WTC11 (cell line): ENCODE measurements around the gene ACACA. TPM values are rescaled to one million over a fixed set of nuclear protein-coding genes. Genes with fewer than 3 reads are reported as not detected.

Source experiments
- ATAC-seq: fragments of 200-7000 bp; cut with Tn5 transposase; 2 replicates; pipeline ENCODE4 v1.10.0; 2021; ENCODE audit warnings: mild to moderate bottlenecking, moderate library complexity
- CTCF ChIA-PET: fragments of 300-600 bp; sonication (Branson Sonifier 250); formaldehyde crosslinking; loops from one replicate; lab custom pipeline; 2021; ENCODE audit warnings: antibody characterized with exemption; lab: Charles Lee
- POLR2A ChIA-PET: fragments of 350-600 bp; sonication (Branson Sonifier 250); formaldehyde crosslinking; loops from one replicate; lab custom pipeline; 2021; ENCODE audit warnings: antibody characterized with exemption; lab: Charles Lee
- DNase-seq: peaks from one replicate; pipeline ENCODE4 v3.0.0; 2021; ENCODE audit warnings: low spot score
- H3K27ac Mint-ChIP-seq: 2 replicates; pipeline ENCODE4 v1.8.0; 2021; ENCODE audit warnings: mixed read lengths
- H3K27me3 Mint-ChIP-seq: 2 replicates; pipeline ENCODE4 v1.8.0; 2021; ENCODE audit warnings: low read depth, mild to moderate bottlenecking, moderate library complexity, mixed read lengths
- H3K36me3 Mint-ChIP-seq: 2 replicates; pipeline ENCODE4 v1.8.0; 2021; ENCODE audit warnings: mixed read lengths
- H3K4me1 Mint-ChIP-seq: 2 replicates; pipeline ENCODE4 v1.8.0; 2022; ENCODE audit warnings: mixed read lengths
- H3K4me3 Mint-ChIP-seq: 2 replicates; pipeline ENCODE4 v1.8.0; 2021; ENCODE audit warnings: mild to moderate bottlenecking, moderate library complexity, mixed read lengths
- H3K9me3 Mint-ChIP-seq: 2 replicates; pipeline ENCODE4 v1.8.0; 2021; ENCODE audit warnings: mixed read lengths
- CREM ChIP-seq: sonication (generic); formaldehyde crosslinking; IDR thresholded peaks from 2 replicates; pipeline ENCODE4 v1.8.1; 2022; ENCODE audit warnings: mild to moderate bottlenecking, missing genetic modification reagents, moderate library complexity
- ESRRA ChIP-seq: sonication (generic); formaldehyde crosslinking; IDR thresholded peaks from 2 replicates; pipeline ENCODE4 v1.8.1; 2022; ENCODE audit warnings: mild to moderate bottlenecking, missing genetic modification reagents, borderline replicate concordance
- FOXP4 ChIP-seq: sonication (generic); formaldehyde crosslinking; IDR thresholded peaks from 2 replicates; pipeline ENCODE4 v1.8.0; 2022; ENCODE audit warnings: mild to moderate bottlenecking, missing genetic modification reagents
- NFATC4 ChIP-seq: fragments of 250-450 bp; sonication (Bioruptor Pico); IDR thresholded peaks from 2 replicates; pipeline ENCODE4 v1.9.0; 2021; ENCODE audit warnings: mild to moderate bottlenecking
- NFYB ChIP-seq: sonication (generic); formaldehyde crosslinking; conservative IDR thresholded peaks from 2 replicates; pipeline ENCODE4 v1.8.0; 2022; ENCODE audit warnings: low read depth, missing genetic modification reagents
- NR2C2 ChIP-seq: sonication (generic); formaldehyde crosslinking; IDR thresholded peaks from 2 replicates; pipeline ENCODE4 v1.8.0; 2022; ENCODE audit warnings: mild to moderate bottlenecking, missing genetic modification reagents
- PREB ChIP-seq: sonication (generic); formaldehyde crosslinking; IDR thresholded peaks from 2 replicates; pipeline ENCODE4 v1.8.1; 2022; ENCODE audit warnings: mild to moderate bottlenecking, missing genetic modification reagents, moderate library complexity, borderline replicate concordance
- TP53 ChIP-seq: sonication (generic); formaldehyde crosslinking; IDR thresholded peaks from 2 replicates; pipeline ENCODE4 v1.8.1; 2023; ENCODE audit warnings: mild to moderate bottlenecking, missing genetic modification reagents
- ZBTB21 ChIP-seq: sonication (generic); formaldehyde crosslinking; IDR thresholded peaks from 2 replicates; pipeline ENCODE4 v1.8.1; 2023; ENCODE audit warnings: mild to moderate bottlenecking, missing genetic modification reagents, borderline replicate concordance
- ZNF121 ChIP-seq: sonication (generic); formaldehyde crosslinking; IDR thresholded peaks from 2 replicates; pipeline ENCODE4 v1.8.0; 2023; ENCODE audit warnings: missing genetic modification reagents
- ZNF219 ChIP-seq: sonication (generic); formaldehyde crosslinking; IDR thresholded peaks from 2 replicates; pipeline ENCODE4 v1.8.0; 2023; ENCODE audit warnings: missing genetic modification reagents, mild to moderate bottlenecking, borderline replicate concordance
- ZNF263 ChIP-seq: sonication (generic); formaldehyde crosslinking; IDR thresholded peaks from 2 replicates; pipeline ENCODE4 v1.8.1; 2022; ENCODE audit warnings: low read depth, mild to moderate bottlenecking, moderate library complexity, missing genetic modification reagents
- ZNF532 ChIP-seq: fragments of 250-450 bp; sonication (Bioruptor Pico); IDR thresholded peaks from 2 replicates; pipeline ENCODE4 v1.9.0; 2021; ENCODE audit warnings: mild to moderate bottlenecking, borderline replicate concordance
- total RNA-seq: library from RNA; stranded (reverse); gene quantifications from 3 replicates; pipeline ENCODE4 v1.2.3, GENCODE V29; 2021
- TF ChIP-seq, protein P1 (sequence below): sonication (generic); formaldehyde crosslinking; IDR thresholded peaks from 2 replicates; pipeline ENCODE4 v1.8.0; 2022; ENCODE audit warnings: mild to moderate bottlenecking, missing genetic modification reagents
- TF ChIP-seq, protein P2 (sequence below): sonication (generic); formaldehyde crosslinking; IDR thresholded peaks from 2 replicates; pipeline ENCODE4 v1.8.0; 2022; ENCODE audit warnings: mild to moderate bottlenecking, missing genetic modification reagents

ACACA gene
- total RNA-seq, 1 experiment from 2014 or later: 167 TPM

DNA sequence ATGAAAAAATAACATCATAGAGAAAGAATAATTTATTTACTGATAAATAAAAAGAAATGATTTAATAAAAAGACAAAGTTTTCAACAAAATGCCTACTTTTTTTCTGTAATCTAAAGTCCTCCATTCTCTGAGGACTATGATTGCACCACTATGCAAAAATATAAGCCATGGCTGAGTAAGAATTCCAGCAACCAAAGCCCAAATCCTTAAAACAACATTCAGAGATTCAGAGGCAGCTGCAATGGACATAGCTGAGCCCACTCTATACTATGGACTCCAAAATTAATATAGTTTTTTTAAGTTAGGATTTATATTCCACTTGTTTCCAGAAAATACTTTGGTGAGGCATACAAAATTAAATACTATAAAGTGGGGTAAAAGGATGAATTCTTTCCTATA is 200.3 kb downstream of the ACACA start (continued):
- no peak for TF ChIP-seq ZNF532

DNA sequence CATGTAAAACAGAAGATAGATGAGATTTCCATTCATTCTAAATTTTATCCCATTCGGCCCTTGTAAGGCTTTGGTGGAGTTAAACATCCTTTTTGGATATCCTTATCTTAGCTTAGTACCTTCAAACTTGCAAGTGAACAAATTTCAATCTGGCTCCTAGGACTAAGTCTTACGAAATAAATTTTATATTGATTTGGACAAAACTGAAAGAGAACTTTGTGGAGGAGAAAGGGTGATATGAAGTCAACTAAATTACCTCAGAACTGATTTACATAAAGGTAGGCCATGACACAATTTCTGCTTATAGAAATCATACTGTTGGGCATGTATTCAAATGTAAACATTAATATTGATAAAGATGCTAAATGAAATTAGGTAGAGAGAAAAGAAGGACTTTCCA is 206.1 kb downstream of the ACACA start:
- Mint-ChIP-seq H3K9me3 (no peaks in the 10 kb centered on the region), H3K36me3 (peaks cover 17% of the 10 kb centered on the region), H3K4me3 (no peak overlapping the region), H3K27me3 (no peaks in the 10 kb centered on the region), H3K4me1 (no peaks in the 10 kb centered on the region), H3K27ac (no peak overlapping the region)
- ChIA-PET CTCF (no interaction called here), POLR2A (no interaction called here)
- no peak for TF ChIP-seq NFYB (CRISPR knock-in tag)
- TF ChIP-seq NFATC4: no peak
- no peak for TF ChIP-seq PREB (CRISPR knock-in tag)
- TF ChIP-seq ZBTB21: no peak
- TF ChIP-seq ZNF263: no peak
- no peak for TF ChIP-seq FOXP4 (CRISPR knock-in tag)
- TF ChIP-seq NR2C2 (CRISPR knock-in tag): no peak
- ATAC-seq (no peak), DNase-seq (no peak)

- ATAC-seq (no peak), DNase-seq (no peak)
- Mint-ChIP-seq H3K27me3 (no peaks in the 10 kb centered on the region), H3K36me3 (peaks cover 12% of the 10 kb centered on the region; the same call in 1 of the 2 replicates), H3K27ac (no peak overlapping the region), H3K9me3 (no peaks in the 10 kb centered on the region), H3K4me3 (no peak overlapping the region), H3K4me1 (peaks cover 4% of the 10 kb centered on the region; the same call in 1 of the 2 replicates)
- no peak for TF ChIP-seq ZNF219 (CRISPR knock-in tag)
- TF ChIP-seq NR2C2 (CRISPR knock-in tag): no peak
- no peak for TF ChIP-seq ZNF121 (CRISPR knock-in tag)
- no peak for TF ChIP-seq ESRRA (CRISPR knock-in tag)
- TF ChIP-seq, protein P1, sequence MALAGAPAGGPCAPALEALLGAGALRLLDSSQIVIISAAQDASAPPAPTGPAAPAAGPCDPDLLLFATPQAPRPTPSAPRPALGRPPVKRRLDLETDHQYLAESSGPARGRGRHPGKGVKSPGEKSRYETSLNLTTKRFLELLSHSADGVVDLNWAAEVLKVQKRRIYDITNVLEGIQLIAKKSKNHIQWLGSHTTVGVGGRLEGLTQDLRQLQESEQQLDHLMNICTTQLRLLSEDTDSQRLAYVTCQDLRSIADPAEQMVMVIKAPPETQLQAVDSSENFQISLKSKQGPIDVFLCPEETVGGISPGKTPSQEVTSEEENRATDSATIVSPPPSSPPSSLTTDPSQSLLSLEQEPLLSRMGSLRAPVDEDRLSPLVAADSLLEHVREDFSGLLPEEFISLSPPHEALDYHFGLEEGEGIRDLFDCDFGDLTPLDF: no peak
- TF ChIP-seq TP53 (CRISPR knock-in tag): no peak
- no peak for TF ChIP-seq CREM (CRISPR knock-in tag)
- TF ChIP-seq, protein P2, sequence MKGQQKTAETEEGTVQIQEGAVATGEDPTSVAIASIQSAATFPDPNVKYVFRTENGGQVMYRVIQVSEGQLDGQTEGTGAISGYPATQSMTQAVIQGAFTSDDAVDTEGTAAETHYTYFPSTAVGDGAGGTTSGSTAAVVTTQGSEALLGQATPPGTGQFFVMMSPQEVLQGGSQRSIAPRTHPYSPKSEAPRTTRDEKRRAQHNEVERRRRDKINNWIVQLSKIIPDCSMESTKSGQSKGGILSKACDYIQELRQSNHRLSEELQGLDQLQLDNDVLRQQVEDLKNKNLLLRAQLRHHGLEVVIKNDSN (CRISPR knock-in tag): no peak
- POLR2A ChIA-PET: no interaction called here
- CTCF ChIA-PET: no interaction called here
Measured at GRCh38 chr17:37197336-37197735, 209.3 kb downstream of the ACACA start.
